ENCODE data around the gene SLC9A3.

SLC9A3 gene

DNA sequence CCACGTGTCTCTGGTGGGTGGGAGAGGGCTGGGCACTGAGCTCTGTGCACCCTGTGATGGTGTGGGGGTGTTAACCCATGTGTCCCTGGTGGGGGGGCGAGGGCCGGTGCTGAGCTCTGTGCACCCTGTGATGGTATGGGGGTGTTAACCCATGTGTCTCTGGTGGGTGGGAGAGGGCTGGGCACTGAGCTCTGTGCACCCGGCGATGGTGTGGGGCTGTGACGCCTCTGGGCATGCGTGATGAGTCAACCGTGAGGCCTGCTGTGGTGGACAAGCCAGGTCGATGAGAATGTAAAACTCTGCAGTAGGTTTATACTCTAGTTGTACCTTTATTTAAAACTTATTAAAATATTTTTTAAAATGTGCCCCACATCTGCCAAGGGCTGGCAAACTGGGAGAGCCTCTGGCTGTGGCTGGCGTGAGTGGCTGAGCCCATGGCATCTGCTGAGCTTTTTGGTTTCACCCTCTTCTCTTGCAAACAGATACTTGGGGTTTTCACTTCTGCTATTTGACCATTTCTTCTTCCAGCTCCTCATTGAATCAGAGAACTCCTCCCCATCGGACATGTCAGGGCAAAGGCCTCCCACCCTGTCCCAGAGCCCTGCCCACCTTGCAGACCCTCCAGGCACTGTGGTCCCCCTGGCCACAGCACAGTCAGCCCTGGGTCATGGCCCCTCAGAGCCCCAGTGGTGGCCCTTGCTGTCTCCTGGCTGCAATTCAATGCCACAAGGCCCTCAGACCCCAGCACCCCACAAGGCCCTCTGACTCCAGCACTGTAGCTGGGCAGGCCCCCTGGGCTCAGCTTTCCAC lies 99.7 kb downstream of the SLC9A3 start:
- DNase-seq, result no peak

DNA sequence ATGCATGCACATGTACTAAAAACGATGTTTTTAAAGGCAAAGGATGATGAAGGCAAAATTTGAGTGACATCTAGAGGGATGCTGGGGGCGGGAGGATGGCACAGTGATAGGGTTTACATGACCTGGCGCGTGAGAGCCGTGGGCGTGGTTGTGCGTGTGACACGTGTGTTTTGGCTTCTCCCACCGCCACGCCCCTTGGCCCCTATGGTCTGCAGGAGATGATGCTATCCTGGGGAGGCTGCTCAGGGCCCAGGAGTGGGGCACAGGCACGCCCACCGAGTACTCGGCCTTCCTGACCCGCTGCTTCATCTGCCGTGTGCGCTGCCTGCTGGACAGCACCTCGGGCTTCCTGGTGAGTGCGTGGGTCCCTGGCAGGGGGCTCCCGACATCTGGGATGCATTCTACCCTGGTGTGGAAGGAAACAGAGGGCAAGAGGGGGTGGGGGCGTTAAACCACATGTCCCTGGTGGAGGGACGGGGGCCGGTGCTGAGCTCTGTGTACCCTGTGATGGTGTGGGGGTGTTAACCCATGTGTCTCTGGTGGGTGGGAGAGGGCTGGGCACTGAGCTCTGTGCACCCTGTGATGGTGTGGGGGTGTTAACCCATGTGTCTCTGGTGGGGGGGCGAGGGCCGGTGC lies 100.5 kb downstream of the SLC9A3 start:
- DNase-seq, result no peak

DNA sequence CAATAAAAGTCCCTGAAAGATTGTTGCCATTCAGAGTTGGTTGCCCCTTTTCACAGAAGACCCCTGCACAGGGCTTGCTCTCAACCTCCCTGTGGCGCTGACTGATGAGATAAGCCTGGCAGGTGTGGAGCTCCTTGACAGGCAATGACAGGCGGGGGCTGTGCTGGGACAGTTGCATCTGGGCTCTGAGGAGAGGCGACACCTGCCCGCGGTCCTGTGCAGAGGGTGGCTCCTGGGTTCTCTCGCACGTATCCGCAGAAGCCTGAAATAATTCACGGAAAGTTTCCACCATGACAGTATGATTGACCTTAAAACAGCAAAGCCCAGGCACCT lies 101.0 kb downstream of the SLC9A3 start:
- DNase-seq, result no peak

DNA sequence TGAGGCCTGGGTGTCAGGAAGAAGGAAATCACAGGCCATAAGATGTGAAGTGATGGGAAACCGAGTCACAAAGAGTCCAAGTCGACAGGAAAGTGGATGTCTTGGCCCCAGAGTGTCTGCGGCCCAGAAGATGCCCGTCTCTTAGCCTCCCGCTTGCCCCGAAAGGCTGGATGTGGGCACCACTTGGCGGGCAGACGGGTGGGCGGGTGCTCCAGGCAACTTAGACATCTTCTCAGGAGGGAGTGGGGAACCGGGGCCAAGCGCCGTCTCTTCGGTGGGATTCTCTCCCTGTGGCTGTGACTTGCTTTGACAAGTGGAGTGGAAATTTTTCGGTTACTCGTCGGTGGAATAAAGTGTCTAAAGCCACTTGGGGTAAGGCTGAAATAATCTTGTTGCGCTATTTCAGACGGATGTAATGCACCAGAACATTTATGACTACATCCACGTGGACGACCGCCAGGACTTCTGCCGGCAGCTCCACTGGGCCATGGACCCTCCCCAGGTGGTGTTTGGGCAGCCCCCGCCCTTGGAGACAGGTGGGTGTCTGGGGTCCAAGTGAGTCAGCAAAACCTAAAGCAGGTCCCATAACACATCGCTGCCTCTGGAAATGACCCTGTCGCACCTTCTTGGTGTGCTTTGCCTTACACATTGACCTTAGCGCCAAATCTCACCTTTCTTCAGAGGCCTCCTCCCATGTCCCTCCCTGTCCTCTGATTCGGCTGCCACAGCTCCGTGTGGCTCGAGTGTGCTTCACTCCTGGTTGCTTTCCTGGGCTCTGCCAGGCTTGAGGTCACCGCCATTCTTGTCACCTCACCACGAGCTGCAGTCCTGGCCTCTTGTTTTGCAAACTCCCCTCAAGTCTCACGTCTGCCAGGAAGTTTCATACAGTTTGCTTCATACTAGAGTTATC lies 101.7 kb downstream of the SLC9A3 start:
- DNase-seq, result no peak

DNA sequence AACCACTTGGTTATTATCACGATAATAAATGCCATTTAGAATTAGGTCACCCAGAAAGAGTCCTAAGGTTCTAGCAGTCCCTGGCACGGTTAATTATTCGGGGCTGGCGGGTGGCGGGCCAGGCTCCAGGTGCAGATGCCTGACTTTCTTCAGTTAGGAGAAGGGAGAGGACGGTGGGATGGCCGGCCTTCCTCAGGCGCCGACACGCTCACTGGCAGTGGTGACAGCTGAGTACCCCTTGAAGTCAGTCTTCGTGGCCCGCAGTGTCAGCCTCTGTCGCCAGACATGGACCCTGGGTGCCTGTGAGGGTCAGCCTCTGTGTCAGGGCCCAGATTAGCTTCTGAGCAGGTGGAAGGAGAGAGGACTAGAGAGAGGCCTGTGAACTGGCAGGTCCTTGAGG lies 102.3 kb downstream of the SLC9A3 start:
- DNase-seq, result no peak

DNA sequence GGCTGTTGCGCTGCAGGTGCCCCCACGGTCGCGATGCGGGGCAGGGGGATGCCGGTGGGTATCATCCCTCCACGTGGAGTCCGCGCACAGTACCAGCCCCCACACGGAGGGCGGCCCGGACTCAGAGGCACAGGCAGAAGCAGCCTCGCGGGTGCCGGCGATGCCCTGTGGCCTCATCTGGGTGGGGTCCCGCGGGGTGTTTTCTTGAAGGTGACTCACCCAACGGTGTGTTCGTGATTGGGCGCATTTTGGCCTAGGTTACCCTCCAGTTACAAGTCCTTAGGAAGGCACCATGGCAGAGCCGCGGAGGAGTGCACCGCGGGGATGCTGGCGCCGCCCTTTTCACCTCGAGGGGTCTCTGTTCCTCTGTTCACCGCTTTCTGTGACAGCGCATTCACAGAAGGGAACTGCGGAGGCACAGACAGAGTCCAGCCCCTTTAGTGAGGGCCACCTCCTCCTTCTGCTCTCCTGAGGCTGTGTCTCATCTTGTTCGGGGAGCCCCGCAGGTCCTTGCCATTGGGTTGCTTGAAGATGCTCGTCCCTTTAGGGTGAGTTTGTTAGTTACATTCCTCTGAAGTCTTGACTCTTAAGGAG lies 102.9 kb downstream of the SLC9A3 start:
- DNase-seq, result no peak

DNA sequence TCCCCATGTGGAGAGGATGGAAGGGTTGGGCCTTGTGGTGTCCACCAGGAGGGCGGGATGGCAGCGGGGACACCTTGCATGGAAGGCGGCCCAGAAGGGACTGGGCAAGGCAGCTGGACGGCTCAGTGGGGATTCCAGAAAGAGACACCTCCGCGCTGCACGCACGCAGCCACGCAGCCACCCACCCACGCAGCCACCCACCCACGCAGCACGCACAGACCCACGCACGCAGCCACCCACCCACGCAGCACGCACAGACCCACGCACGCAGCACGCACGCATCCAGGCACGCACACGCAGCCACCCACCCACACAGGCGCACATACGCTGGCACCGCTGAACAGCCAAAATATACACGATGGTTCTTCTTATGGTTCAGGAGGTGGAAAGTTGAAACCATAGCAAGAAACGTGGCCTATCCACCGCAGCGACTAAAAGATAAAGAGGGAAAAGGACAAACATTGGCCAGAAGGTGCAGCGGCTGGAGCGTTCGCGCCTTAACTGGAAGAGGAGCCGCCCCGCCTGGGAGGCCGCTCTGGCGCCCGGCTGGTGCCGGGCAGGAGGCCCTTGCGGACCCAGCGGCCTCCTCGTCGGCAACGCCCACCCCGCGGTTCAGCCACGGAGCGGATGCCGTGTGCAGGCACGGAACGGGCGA lies 103.5 kb downstream of the SLC9A3 start:
- DNase-seq, result no peak

All from cerebellar nuclear complex (tissue), 1 donor.